ENCODE results near the gene MIPOL1. TPM values are rescaled to one million over a fixed set of nuclear protein-coding genes. Genes with fewer than 3 reads are reported as not detected.

Gene MIPOL1
- total RNA-seq, 3 donors from 2014 or later = 12.2 to 48.8 (median 36.1) TPM

DNA sequence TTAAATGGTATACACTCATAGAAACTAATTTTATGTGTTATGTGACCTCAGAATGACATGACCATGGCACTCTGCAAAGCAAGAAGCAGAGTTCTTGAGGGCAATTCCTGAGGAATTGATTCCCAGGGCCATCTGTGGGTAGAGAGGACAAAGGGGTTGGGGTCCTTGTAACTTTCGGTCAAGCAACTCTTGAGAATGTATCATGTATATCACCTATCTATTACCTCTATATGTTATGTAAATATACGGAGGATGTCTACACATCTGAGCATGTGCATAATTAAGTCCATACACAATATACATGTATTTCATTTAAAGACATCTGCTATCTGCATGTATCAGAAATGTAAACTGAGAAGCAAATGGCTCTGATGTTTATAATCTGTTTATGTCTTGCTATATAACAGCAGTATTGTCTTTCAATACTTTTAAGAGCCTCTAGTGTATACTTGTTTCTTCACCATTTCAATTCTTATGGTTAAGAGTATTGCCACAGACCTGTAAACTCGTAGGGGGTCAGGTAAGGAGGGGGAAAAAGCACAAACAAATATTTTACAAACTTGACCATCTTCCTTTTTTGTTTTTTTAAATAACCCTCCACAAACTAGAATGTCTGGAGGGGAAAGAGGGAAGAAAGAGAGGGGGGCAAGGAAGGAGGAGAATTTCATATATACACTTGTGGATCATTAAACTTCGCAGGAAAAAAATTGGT is 392.8 kb downstream of the MIPOL1 start:
- intact Hi-C loops (cut with DNase I; ENCODE audit: low total_unique reads) = loop anchor here (1.0 kb wide), 1 partner anchor 17 kb away; no protein-coding TSS in a partner anchor
- Histone ChIP-seq H3K27ac (peak overlapping the region; percentile 82 to 84), H3K4me1 (peaks cover 0 to 4% of the 10 kb centered on the region in 2 donors), H3K4me3 (peak overlapping the region in 2 of 3 donors; percentile 55 to 80), H3K27me3 (peaks cover 12 to 94% of the 10 kb centered on the region in 2 donors), H3K9me3 (no peaks in the 10 kb centered on the region), H3K36me3 (no peaks in the 10 kb centered on the region)
- no peak for DNase-seq (ENCODE audit: low spot score in 2 of 2)
- TF ChIP-seq, protein P1, sequence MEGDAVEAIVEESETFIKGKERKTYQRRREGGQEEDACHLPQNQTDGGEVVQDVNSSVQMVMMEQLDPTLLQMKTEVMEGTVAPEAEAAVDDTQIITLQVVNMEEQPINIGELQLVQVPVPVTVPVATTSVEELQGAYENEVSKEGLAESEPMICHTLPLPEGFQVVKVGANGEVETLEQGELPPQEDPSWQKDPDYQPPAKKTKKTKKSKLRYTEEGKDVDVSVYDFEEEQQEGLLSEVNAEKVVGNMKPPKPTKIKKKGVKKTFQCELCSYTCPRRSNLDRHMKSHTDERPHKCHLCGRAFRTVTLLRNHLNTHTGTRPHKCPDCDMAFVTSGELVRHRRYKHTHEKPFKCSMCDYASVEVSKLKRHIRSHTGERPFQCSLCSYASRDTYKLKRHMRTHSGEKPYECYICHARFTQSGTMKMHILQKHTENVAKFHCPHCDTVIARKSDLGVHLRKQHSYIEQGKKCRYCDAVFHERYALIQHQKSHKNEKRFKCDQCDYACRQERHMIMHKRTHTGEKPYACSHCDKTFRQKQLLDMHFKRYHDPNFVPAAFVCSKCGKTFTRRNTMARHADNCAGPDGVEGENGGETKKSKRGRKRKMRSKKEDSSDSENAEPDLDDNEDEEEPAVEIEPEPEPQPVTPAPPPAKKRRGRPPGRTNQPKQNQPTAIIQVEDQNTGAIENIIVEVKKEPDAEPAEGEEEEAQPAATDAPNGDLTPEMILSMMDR (IDR thresholded peaks at IDR 0.05) = no peak
- no peak for TF ChIP-seq POLR2A (IDR thresholded peaks at IDR 0.05)

DNA sequence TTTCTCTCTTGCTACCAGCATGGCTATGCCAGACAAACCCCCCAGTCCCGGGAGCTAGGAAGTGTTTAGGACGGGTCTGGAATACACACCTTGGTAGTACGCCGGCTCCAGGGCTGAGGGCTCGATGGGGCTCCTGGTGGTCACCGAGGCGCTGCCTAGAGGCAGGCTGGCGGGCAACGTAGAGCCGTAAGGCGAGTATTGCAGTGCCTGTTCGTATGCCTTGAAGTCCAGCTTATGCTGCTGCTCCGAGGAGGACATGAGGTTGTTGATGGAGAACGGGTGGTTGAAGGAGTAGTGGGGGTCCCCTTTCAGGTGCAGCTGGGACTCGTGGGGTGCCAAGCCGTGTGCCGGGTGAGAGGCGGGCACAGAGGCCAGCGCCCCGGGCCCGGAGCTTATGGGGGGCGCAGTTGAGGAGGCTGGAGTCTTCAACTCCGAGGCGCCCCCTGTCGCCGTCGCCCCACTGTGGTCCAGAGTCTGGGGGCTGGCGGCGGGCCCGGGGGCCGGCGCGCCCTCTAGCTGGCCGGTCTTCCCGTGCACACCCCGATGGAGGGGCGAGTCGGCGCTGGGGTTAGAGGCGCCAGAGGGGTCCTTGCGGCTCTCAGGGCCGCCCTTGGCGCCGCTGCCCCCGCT is 393.7 kb downstream of the MIPOL1 start:
- Histone ChIP-seq H3K27me3 (peaks cover 12 to 94% of the 10 kb centered on the region in 2 donors), H3K36me3 (no peaks in the 10 kb centered on the region), H3K4me1 (peaks cover 0 to 5% of the 10 kb centered on the region in 2 donors), H3K4me3 (peak overlapping the region in 2 of 3 donors; percentile 55 to 80), H3K9me3 (no peaks in the 10 kb centered on the region), H3K27ac (peak overlapping the region; percentile 82 to 84)
- DNase-seq (ENCODE audit: low spot score in 2 of 2) = no peak
- TF ChIP-seq POLR2A (IDR thresholded peaks at IDR 0.05) (no peak), POLR2AphosphoS5 (IDR thresholded peaks at IDR 0.05) (peak in 1 of 3 donors; percentile 14)
- TF ChIP-seq, protein P1 (IDR thresholded peaks at IDR 0.05) = peak in 1 of 3 donors; percentile 15
- intact Hi-C loops (cut with DNase I; ENCODE audit: low total_unique reads) = loop anchor here (1.0 kb wide), 1 partner anchor 18 kb away; no protein-coding TSS in a partner anchor

DNA sequence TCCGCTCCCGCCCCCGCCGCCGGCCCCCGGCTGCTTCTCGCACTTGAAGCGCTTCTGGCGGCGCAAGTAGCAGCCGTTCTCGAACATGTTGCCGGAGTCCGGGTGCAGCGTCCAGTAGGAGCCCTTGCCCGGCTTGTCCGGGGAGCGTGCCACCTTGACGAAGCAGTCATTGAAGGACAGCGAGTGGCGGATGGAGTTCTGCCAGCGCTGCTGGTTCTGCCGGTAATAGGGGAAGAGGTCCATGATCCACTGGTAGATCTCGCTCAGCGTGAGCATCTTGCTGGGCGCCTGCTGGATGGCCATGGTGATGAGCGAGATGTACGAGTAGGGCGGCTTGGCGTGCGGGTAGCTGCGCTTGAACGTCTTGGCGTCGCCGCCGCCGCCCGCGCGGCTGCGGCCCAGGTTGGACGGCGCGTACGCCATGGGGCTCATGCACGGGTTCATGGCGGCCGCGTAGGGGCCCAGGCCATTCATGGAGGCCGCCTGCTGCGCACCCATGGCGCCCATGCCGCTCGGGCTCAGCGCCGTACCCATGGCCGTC is 394.3 kb downstream of the MIPOL1 start:
- peak overlapping the region; percentile 82 to 84 for H3K27ac ChIP-seq
- H3K27me3 ChIP-seq = peaks cover 12 to 94% of the 10 kb centered on the region in 2 donors
- TF ChIP-seq POLR2AphosphoS5 (IDR thresholded peaks at IDR 0.05) (no peak), POLR2A (IDR thresholded peaks at IDR 0.05) (no peak)
- H3K36me3 ChIP-seq = no peaks in the 10 kb centered on the region
- H3K9me3 ChIP-seq = no peaks in the 10 kb centered on the region
- no peak for DNase-seq (ENCODE audit: low spot score in 2 of 2)
- peaks cover 0 to 5% of the 10 kb centered on the region in 2 donors for H3K4me1 ChIP-seq
- H3K4me3 ChIP-seq = peak overlapping the region in 2 of 3 donors; percentile 55 to 80
- intact Hi-C loops (cut with DNase I; ENCODE audit: low total_unique reads) = loop anchor here (1.0 kb wide), 1 partner anchor 19 kb away; no protein-coding TSS in a partner anchor

DNA sequence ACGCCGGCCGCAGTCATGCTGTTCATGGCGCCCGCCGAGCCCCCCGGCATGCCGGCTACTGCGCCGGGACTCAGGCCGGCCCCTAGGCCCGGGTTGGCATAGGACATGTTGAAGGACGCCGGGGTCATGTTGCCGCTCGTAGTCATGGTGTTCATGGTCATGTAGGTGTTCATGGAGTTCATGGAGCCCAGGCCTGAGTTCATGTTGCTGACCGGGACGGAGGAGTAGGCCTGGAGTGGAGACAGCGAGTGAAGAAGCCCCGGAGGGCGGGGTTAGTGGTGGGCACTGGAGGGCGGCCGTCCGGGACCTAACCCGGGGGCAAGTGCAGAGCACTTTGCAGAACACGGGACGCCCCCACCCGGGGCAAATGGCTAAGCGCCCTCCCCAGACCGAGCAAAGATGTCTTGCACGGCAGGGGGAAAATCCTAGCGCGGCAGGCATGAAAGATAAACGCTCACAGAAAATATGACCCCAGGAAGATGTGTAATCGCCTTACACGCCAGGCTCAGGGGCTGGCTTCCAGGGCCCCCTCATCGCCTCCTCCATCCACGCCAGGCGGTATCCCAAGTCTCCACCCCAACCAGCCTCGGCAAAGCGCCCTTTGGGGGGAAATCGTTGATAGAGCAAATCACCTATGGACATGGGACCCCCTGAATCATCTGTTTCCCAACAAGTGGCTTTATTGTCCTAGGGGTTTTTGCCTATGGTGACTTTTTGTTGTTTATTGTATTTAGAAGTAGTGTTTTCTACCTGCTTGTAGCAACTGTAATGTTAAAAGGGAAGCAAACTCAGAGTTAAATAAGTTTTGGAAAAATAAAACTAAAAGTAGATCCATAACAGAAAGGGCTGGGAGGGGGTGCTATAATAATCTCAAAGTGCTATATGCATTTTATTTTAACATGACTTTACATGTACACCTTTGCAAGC is 395.0 kb downstream of the MIPOL1 start:
- Histone ChIP-seq H3K4me3 (peak overlapping the region in 2 of 3 donors; percentile 55 to 80), H3K27ac (peak overlapping the region; percentile 82 to 84), H3K9me3 (no peaks in the 10 kb centered on the region), H3K4me1 (peaks cover 0 to 5% of the 10 kb centered on the region in 2 donors), H3K27me3 (peaks cover 11 to 94% of the 10 kb centered on the region in 2 donors), H3K36me3 (no peaks in the 10 kb centered on the region)
- TF ChIP-seq POLR2AphosphoS5 (IDR thresholded peaks at IDR 0.05) (no peak), POLR2A (IDR thresholded peaks at IDR 0.05) (peak; percentile 14)
- TF ChIP-seq, protein P1 (IDR thresholded peaks at IDR 0.05) = no peak
- DNase-seq (ENCODE audit: low spot score in 2 of 2) = peak in 1 of 2 donors; percentile 57
- intact Hi-C loops (cut with DNase I; ENCODE audit: low total_unique reads) = no loop called here

Data from breast epithelium (tissue), 4 donors.